ENCODE measurements around the gene NLRX1.
"Not testable (repeated sequence)": the region's sequence is repeated elsewhere in the genome, so short reads cannot be mapped to it uniquely, and the experiment has no call there.

The NLRX1 gene

DNA sequence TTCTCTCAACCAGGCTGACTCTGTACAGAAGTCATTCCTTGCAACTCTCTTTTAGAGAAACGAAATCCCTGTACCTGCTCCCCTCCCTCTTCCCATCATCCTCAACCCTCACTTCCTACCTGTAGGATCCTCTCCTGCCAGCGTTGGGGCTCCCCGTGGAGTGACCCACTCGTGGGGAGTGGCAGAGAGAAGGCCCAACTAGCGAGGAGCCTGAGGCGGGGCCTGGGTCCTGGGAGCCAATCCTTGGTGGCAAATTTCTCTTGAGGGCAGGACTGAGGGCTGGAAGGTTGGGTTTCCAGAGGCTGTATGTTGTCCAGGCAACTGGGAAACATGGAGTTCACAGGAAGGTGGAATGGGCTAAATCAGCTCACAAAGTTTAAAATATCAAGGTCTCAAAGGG, 27.2 kb downstream of the NLRX1 start:
- CTCF ChIA-PET = interaction anchor here (0.6 to 2.8 kb wide), 25 partner anchors 8 to 199 kb away, joined by 3 to 26 read pairs (median 4); partner anchors contain the start of genes ABCG4, HYOU1 and VPS11
- Mint-ChIP-seq H3K4me1 (peaks cover 10% of the 10 kb centered on the region), H3K27me3 (peaks cover 23% of the 10 kb centered on the region), H3K27ac (no peak overlapping the region), H3K36me3 (no peaks in the 10 kb centered on the region), H3K9me3 (no peaks in the 10 kb centered on the region), H3K4me3 (no peak overlapping the region)
- no peak for DNase-seq

DNA sequence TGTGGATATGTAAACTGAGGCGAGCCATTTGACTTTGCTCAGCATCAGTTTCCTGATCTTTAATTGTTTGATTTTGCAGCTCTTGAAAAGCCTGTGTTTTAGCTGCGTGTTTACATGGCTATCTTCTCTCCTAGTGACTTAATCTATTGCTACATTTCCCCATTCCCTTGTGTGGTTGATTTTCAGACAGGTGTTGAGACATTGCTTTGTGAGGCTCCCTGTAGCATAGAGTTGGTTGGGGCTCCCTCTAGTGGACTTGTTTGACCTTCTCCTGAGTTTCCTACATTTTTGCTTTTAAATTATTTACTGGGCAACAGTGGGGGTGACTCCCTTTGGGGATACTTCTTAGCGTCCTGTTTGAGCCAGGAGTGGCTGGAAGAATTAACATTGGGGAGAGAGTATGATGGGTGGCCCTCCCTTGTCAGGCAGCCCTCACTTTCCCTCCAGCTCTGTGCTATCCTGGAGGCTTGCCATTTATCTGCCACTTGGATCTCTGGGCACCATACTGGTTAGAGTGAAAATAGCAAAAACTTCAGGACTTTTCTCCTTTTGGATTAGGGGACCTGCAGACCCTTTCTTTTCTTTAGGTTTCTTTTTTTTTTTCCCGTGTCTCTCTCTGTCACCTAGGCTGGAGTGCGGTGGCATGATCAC, 28.4 kb downstream of the NLRX1 start:
- H3K9me3 Mint-ChIP-seq = no peaks in the 10 kb centered on the region
- CTCF ChIA-PET = interaction anchor here (0.6 to 2.8 kb wide), 43 partner anchors 8 to 202 kb away, joined by 3 to 26 read pairs (median 4); partner anchors contain the start of genes ABCG4, C2CD2L, CBL and DPAGT1
- no peak overlapping the region for H3K4me3 Mint-ChIP-seq
- peaks cover 22% of the 10 kb centered on the region for H3K27me3 Mint-ChIP-seq
- no peaks in the 10 kb centered on the region for H3K36me3 Mint-ChIP-seq
- peak; percentile 82 for DNase-seq
- no peak overlapping the region for H3K27ac Mint-ChIP-seq
- peaks cover 10% of the 10 kb centered on the region for H3K4me1 Mint-ChIP-seq

- CTCF ChIA-PET = interaction anchor here (0.6 kb wide), 1 partner anchor 535 kb away, joined by 3 read pairs; no protein-coding TSS in a partner anchor
These were observed 30.4 kb downstream of the NLRX1 start for GRCh38 chr11:119198925-119199324.

GRCh38 chr11:119201236-119201635, 32.7 kb downstream of the NLRX1 start:
- not testable (repeated sequence) for H3K36me3 Mint-ChIP-seq, H3K4me3 Mint-ChIP-seq, H3K27me3 Mint-ChIP-seq, H3K9me3 Mint-ChIP-seq, DNase-seq, H3K27ac Mint-ChIP-seq
- CTCF ChIA-PET = interaction anchor here (1.1 to 1.5 kb wide), 4 partner anchors 11 to 137 kb away, joined by 3 read pairs; no protein-coding TSS in a partner anchor
- peaks cover 22% of the 10 kb centered on the region for H3K4me1 Mint-ChIP-seq

More at GRCh38 chr11:119198925-119199324, 30.4 kb downstream of the NLRX1 start:
- Mint-ChIP-seq H3K27me3 (peaks cover 22% of the 10 kb centered on the region), H3K9me3 (no peaks in the 10 kb centered on the region), H3K36me3 (no peaks in the 10 kb centered on the region), H3K4me3 (no peak overlapping the region), H3K4me1 (peaks cover 10% of the 10 kb centered on the region), H3K27ac (no peak overlapping the region)
- DNase-seq = no peak

- Mint-ChIP-seq H3K4me1 (peaks cover 13% of the 10 kb centered on the region), H3K4me3 (no peak overlapping the region), H3K9me3 (no peaks in the 10 kb centered on the region), H3K27me3 (peaks cover 8% of the 10 kb centered on the region), H3K27ac (no peak overlapping the region), H3K36me3 (peaks cover 1% of the 10 kb centered on the region)
- DNase-seq = no peak
- CTCF ChIA-PET = interaction anchor here (5.3 kb wide), 1 partner anchor 120 kb away, joined by 45 read pairs; no protein-coding TSS in a partner anchor
These were observed 34.0 kb downstream of the NLRX1 start for GRCh38 chr11:119202554-119202953.

GRCh38 chr11:119204066-119204465, 35.5 kb downstream of the NLRX1 start:
- H3K4me1 Mint-ChIP-seq = peaks cover 25% of the 10 kb centered on the region
- peaks cover 4% of the 10 kb centered on the region for H3K36me3 Mint-ChIP-seq
- CTCF ChIA-PET = interaction anchor here (0.9 to 5.3 kb wide), 6 partner anchors 9 to 134 kb away, joined by 3 to 45 read pairs (median 10); no protein-coding TSS in a partner anchor
- peaks cover 4% of the 10 kb centered on the region for H3K27me3 Mint-ChIP-seq
- H3K9me3 Mint-ChIP-seq = no peaks in the 10 kb centered on the region
- no peak for DNase-seq
- no peak overlapping the region for H3K27ac Mint-ChIP-seq
- no peak overlapping the region for H3K4me3 Mint-ChIP-seq

DNA sequence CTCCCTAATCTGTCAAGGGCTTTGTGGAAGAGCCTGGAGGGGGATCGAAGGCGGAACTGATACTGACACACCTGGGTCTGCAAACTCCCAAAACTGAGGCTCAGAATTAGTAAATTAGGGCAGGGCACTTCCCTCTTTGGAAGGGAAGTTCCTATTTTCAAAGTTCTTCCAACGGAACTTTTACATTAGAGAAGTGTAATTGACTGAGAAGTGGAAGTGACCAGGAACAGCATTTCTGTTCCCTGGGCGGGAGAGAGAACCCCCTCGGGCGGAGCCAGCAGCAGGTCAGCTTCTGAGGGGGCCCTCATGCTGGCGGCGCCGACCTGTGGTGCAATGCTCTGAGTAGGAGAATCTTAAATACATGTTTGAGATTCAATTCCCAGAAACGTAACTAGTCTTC, 36.6 kb downstream of the NLRX1 start:
- CTCF ChIA-PET = interaction anchor here (0.9 to 5.3 kb wide), 10 partner anchors 8 to 310 kb away, joined by 3 to 45 read pairs (median 8); no protein-coding TSS in a partner anchor
- H3K4me1 Mint-ChIP-seq = peaks cover 31% of the 10 kb centered on the region
- H3K9me3 Mint-ChIP-seq = no peaks in the 10 kb centered on the region
- peak overlapping the region; percentile 86 for H3K4me3 Mint-ChIP-seq
- H3K27me3 Mint-ChIP-seq = peaks cover 4% of the 10 kb centered on the region
- DNase-seq = no peak
- no peak overlapping the region for H3K27ac Mint-ChIP-seq
- H3K36me3 Mint-ChIP-seq = peaks cover 7% of the 10 kb centered on the region

DNA sequence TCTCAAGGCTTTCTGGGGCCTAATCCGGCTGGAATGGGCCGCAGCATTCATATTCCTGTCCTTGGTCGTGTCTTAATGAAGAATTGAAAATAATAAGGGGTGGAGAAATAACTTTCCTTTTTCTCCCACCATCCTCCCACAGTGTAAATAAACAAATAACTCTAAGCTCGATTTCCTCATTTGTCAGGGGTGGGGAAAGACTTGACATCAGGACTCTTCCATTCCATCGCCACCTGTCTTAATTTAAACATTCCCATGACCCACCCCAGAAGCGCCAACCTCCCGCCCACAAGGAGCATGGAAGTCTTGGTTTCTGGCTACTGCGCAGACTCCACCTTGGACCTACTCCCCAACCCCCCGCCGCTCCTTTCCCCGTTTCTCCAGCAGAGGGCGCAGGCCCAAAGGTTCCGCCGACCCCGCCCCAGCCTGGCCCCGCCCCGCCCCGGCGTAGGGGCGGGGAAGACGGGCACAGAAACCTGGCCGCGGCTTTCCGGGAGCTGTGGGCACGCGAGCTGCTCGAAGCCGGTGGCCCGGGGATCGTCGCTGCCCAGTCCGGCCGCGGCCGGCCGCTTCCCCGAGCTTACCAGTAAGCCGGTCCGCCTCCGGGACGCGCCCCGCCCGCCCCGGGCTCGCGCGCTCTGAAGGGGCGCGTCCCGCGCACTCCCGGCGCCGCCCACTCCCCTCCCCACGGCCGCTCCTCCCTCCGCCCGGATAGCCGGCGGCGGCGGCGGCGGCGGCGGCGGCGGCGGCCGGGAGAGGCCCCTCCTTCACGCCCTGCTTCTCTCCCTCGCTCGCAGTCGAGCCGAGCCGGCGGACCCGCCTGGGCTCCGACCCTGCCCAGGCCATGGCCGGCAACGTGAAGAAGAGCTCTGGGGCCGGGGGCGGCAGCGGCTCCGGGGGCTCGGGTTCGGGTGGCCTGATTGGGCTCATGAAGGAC, 37.3 kb downstream of the NLRX1 start, which contains the start of gene CBL:
Gene CBL, plus strand, starts transcription at position 766 of the 937 bp plus-strand sequence. Its CDS starts 79 bp downstream, at position 845.
- peak within 1 kb of the TSS; percentile 88 for H3K27ac Mint-ChIP-seq

GRCh38 chr11:119206511-119207414, 38.2 kb downstream of the NLRX1 start:
- peaks cover 9% of the 10 kb centered on the region for H3K36me3 Mint-ChIP-seq
- CTCF ChIA-PET = interaction anchor here (0.6 to 5.3 kb wide), 20 partner anchors 8 to 131 kb away, joined by 3 to 45 read pairs (median 3); no protein-coding TSS in a partner anchor
- H3K4me3 Mint-ChIP-seq = peak overlapping the region; percentile 86
- no peaks in the 10 kb centered on the region for H3K9me3 Mint-ChIP-seq
- DNase-seq = peak; percentile 74
- peak overlapping the region; percentile 88 for H3K27ac Mint-ChIP-seq
- H3K27me3 Mint-ChIP-seq = no peaks in the 10 kb centered on the region
- peaks cover 31% of the 10 kb centered on the region for H3K4me1 Mint-ChIP-seq

More for the DNA sequence above, 37.3 kb downstream of the NLRX1 start, which contains the start of gene CBL:
- DNase-seq = peak; percentile 97
- Mint-ChIP-seq H3K4me3 (peak within 1 kb of the TSS; percentile 86), H3K9me3 (no peaks in the 10 kb centered on the region), H3K27me3 (peaks cover 4% of the 10 kb centered on the region), H3K4me1 (peaks cover 31% of the 10 kb centered on the region), H3K36me3 (peaks cover 9% of the 10 kb centered on the region)
- CTCF ChIA-PET = interaction anchor here (0.6 to 5.3 kb wide), 23 partner anchors 9 to 311 kb away, joined by 3 to 45 read pairs (median 3); no protein-coding TSS in a partner anchor

DNA sequence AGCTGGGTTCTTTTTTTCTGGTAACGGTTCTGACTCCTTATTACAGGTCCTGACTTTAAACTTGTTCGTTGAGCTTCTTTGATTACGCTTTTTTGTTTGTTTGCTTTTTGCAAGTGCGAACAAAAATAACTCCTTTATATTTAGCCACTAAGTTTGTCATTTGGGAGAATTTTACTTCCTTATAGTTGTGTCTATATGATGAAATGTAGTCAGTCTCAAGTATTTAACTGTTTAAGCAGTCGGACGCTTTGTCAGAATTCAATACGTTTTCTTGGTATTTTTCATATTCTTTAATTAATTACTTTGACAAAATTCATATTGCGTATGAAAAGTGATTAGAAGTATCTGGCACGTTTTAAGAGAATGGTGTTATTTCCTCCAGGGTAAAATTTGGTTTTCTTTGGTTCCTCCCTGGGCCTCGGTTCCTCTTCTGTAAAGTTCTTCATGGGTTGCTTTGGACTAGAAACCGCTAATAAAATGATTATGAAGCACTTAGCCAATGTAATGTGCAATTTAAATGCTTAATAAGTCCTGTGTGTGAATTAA, 39.0 kb downstream of the NLRX1 start:
- CTCF ChIA-PET = interaction anchor here (1.0 to 5.3 kb wide), 4 partner anchors 56 to 115 kb away, joined by 3 to 45 read pairs (median 18); no protein-coding TSS in a partner anchor
- Mint-ChIP-seq H3K4me3 (peak overlapping the region; percentile 86), H3K27me3 (no peaks in the 10 kb centered on the region), H3K9me3 (no peaks in the 10 kb centered on the region), H3K36me3 (peaks cover 9% of the 10 kb centered on the region), H3K27ac (peak overlapping the region; percentile 88), H3K4me1 (peaks cover 31% of the 10 kb centered on the region)
- DNase-seq = no peak

GRCh38 chr11:119209186-119209585, 40.7 kb downstream of the NLRX1 start:
- Mint-ChIP-seq H3K27ac (no peak overlapping the region), H3K27me3 (no peaks in the 10 kb centered on the region), H3K4me3 (no peak overlapping the region), H3K36me3 (peaks cover 9% of the 10 kb centered on the region), H3K9me3 (no peaks in the 10 kb centered on the region), H3K4me1 (peaks cover 33% of the 10 kb centered on the region)
- CTCF ChIA-PET = interaction anchor here (0.7 to 1.2 kb wide), 4 partner anchors 13 to 126 kb away, joined by 3 to 4 read pairs (median 3); no protein-coding TSS in a partner anchor
- no peak for DNase-seq

GRCh38 chr11:119210050-119210449, 41.5 kb downstream of the NLRX1 start:
- H3K4me3 Mint-ChIP-seq = no peak overlapping the region
- H3K4me1 Mint-ChIP-seq = peaks cover 29% of the 10 kb centered on the region
- H3K36me3 Mint-ChIP-seq = peaks cover 10% of the 10 kb centered on the region
- DNase-seq = no peak
- no peaks in the 10 kb centered on the region for H3K9me3 Mint-ChIP-seq
- CTCF ChIA-PET = interaction anchor here (0.8 to 1.3 kb wide), 5 partner anchors 35 to 125 kb away, joined by 3 to 4 read pairs (median 3); no protein-coding TSS in a partner anchor
- H3K27ac Mint-ChIP-seq = no peak overlapping the region
- H3K27me3 Mint-ChIP-seq = no peaks in the 10 kb centered on the region

All from activated naive CD4-positive, alpha-beta T cell treated with anti-CD3 and anti-CD28 coated beads, Interleukin-2, amount 10 ng/mL, durations not matched to agents 7 days and 5 days (primary cell).